Glomerular visceral epithelial cell (primary cell): ENCODE results near the gene GOLGA6L6.
"Not testable (repeated sequence)": the region's sequence is repeated elsewhere in the genome, so short reads cannot be mapped to it uniquely, and the experiment has no call there.

Experiments
- DNase-seq: peaks from one replicate; pipeline ENCODE4 v3.0.0-alpha.2; 2016; ENCODE audit errors: extremely low spot score

Gene GOLGA6L6

GRCh38 chr15:20541700-20542099 lies at the start of gene GOLGA6L6:
GOLGA6L6 (minus strand) TSS chr15:20541800; CDS start chr15:20541709, 91 bp downstream.
- not testable (repeated sequence) for DNase-seq

GRCh38 chr15:20590069-20590468 lies 48.5 kb upstream of the GOLGA6L6 start:
- DNase-seq: not testable (repeated sequence)

- not testable (repeated sequence) for DNase-seq
These were observed 45.2 kb upstream of the GOLGA6L6 start for GRCh38 chr15:20586821-20587220.

DNA sequence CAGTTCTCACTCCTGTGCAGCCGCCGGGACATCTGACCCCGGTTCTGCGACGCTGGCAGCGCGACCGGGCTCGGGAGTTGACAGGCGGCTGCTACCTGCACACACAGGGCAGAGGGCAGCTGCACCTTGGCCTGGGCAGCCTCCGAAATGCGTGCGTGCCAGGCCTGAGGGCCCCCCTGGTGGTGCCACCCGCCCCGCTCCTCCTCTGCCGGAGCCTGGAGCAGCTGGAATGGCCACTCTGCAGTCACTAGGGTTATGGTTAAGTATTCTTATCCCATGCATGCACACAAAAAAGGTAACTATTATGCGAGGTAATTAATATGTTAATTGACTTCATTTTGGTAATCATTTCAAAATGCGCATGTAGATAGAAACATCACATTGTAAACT lies 41.1 kb upstream of the GOLGA6L6 start:
- DNase-seq: not testable (repeated sequence)

DNA sequence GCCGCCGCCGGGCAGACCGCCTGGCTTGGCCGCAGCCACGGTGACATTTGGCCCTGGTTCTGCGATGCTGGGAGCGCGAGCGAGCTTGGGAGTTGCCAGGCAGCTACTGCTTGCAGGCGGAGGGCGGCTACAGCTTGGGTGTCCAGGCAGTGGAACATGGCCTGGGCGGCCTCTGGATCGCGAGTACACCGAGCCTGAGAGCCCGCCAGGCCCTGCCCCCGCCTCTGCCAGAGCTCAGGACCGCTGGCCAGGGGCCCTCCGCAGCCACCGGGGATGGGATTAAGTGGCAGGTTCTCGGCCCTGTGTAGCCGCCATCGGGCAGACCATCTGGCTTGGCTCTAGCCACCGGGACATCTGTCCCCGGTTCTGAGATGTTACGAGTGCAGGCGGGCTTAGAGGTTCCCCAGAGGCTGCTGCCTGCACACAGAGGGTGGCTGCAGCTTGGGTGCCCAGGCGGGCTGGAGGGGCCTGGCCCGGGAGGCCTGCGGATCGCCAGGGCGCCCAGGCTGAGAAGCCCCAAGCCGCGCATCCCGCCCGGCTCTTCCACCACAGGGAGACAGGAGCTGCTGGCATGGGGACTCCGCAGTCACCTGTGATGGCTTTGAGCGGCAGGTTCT lies 40.6 kb upstream of the GOLGA6L6 start:
- DNase-seq: not testable (repeated sequence)

GRCh38 chr15:20581261-20582108 lies 39.9 kb upstream of the GOLGA6L6 start:
- DNase-seq: not testable (repeated sequence)

DNA sequence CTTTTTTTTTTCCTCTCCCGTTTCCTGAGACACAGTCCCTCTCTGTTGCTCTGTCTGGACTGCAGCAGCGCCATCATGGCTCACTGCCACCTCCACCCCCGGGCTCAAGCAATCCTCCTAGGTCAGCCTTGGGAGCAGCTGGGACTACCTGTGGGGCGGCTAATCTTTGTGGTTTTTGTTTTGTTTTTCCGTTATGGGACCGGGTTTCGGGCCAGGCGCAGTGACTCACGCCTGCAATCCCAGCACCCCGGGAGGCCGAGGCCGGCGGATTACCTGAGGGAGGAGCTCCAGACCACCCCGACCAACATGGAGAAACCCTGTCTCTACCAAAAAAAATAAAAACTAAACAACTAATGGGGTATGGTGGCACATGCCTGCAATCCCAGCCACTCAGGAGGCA lies 38.1 kb upstream of the GOLGA6L6 start:
- DNase-seq: not testable (repeated sequence)

GRCh38 chr15:20551289-20551688 lies 9.7 kb upstream of the GOLGA6L6 start:
- not testable (repeated sequence) for DNase-seq

DNA sequence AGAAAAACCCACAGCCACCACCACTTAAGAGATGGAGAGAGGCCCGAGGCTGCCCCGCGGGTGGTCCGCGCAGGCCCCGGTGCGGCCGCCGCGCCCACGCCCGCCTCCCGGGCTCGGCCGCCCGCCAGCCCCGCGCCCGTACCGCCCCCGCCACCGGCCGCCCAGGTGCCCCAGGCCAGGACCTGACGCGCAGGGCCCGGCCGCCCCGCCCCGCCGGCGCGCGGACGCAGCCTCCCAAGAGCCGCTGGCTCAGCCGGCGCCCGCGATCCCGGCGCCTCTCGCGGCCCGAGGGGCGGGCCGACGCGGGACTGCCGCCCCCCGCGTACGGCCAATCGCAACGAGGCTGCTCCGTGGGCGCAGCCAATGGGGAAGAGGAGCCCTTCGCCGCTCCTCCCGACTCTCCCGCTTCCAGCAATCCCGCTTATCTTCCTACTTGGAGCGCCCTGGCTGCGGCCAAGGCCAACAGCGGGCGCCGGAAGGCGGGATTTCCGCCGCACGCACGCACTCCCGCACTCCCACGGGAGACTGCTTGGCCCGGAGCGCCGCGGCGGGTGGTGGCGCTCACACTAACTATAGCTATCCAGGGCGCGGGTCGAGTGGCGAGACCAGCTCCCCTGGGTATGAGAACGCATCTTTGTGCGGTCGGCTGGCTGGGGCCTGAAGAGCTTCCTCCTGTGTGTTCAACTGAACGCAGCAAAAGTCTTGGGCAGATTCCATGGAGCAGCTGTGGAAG lies 35.5 kb downstream of the GOLGA6L6 start:
- not testable (repeated sequence) for DNase-seq

- not testable (repeated sequence) for DNase-seq
These were observed 38.8 kb downstream of the GOLGA6L6 start for GRCh38 chr15:20502839-20503238.

GRCh38 chr15:20501512-20502222 lies 39.9 kb downstream of the GOLGA6L6 start:
- DNase-seq: not testable (repeated sequence)

DNA sequence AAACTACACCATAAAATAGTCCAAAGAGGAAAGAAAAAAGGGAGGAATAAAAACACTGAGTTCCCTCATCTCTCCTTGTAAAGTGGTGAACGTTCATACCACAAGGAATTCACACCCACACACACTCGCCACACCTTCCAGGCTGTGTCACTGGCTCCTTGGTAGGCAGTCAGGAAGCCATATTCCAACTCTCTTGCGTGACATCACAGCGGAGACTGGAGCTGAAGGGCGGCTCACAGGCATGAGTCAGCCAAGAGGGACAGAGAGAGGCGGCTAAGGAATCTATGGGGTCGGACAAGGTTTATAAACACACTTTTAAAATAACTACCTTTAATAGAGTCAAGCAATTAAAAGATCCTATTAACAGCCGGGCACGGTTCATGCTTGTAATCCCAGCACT lies 43.8 kb downstream of the GOLGA6L6 start:
- not testable (repeated sequence) for DNase-seq

GRCh38 chr15:20493035-20493434 lies 48.6 kb downstream of the GOLGA6L6 start:
- not testable (repeated sequence) for DNase-seq

GRCh38 chr15:20492598-20492997 lies 49.0 kb downstream of the GOLGA6L6 start:
- not testable (repeated sequence) for DNase-seq

DNA sequence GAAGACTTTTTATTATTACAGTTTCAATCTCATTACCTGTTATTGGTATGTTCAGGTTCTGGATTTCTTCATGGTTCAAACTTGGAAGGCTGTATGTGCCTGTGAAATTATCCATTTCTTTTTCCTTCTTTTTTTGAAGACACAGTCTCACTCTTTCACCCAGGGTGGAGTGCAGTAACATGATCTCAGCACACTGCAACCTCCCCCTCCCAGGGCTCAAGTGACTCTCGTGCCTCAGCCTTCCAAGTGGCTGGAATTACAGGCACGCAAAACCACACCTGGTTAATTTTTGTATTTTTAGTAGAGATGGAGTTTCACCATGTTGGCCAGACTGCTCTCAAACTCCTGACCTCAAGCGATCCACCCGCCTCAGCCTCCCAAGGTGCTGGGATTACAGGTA lies 52.3 kb downstream of the GOLGA6L6 start:
- DNase-seq: not testable (repeated sequence)
